Stimulated activated CD8-positive, alpha-beta memory T cell treated with anti-CD3 and anti-CD28 coated beads, Interleukin-2, amount 100 ng/mL, for 1 hour (primary cell): ENCODE results near the gene ILF2.
"Not testable (repeated sequence)": the region's sequence is repeated elsewhere in the genome, so short reads cannot be mapped to it uniquely, and the experiment has no call there.

Source experiments
- DNase-seq, 2 donors: peaks; one replicate each; pipeline ENCODE4 v3.0.0-alpha.2; 2020; ENCODE audit warnings: low read depth in 2 of 2

ILF2 gene

DNA sequence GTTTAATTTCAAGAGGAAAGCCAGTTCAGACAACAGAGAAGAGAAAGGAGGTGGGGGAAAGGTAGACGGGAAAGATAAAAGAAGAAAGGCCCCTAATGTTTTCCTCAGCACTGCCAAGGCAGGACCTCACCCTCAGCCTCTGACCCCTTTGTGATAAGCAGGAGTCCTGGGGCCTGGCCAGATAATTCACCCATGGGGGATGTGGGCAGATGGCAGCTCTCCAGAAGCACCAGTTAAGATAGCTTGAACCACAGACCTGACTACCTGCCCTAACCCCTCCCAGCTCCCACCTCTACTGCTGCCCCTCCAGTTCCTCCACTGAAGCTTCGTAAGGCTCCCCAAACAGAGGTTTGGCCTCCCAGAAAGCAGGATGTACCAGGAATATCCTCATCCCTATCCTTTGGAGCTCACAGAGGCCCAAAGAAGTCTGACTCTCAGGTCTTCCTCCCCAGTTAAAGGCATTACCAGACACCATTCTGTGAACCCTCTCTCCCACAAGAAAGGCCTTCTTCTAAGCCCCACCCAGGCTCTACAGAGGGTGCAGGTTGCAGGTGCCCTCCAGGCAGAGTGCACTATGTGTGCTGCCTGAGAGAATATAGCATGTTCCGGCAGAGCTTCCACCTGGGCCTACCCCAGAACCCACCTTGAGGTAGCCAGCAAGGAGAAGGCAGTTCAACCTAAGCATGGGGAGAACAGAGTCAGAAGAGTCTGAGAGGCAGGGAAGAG lies 21.5 kb downstream of the ILF2 start:
- no peak for DNase-seq

DNA sequence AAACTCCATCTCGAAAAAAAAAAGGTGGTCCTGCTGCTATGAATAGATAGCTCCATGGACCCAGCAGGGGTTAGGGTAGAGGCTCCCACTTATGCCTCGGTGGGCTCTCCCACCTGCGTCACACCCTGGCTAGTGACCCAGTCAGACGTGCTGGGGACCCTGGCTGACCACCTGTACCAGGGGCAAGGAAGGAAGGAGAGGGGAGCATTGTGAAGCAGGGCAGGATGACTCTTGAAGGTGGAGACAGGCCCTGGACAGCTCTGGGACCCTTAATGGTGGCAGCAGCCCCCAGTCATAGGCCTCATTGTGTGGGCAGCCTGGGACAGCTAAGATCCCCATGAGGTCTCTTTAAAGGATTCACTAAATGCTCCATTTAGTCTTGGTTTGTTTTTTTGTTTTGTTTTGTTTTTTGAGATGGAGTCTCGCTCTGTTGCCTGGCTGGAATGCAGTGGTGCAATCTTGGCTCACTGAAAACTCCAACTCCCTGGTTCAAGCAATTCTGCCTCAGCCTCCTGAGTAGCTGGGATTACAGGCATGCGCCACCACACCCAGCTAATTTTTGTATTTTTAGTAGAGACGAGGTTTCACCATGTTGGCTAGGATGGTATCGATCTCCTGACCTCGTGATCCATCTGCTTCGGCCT lies 22.7 kb downstream of the ILF2 start:
- no peak for DNase-seq

DNA sequence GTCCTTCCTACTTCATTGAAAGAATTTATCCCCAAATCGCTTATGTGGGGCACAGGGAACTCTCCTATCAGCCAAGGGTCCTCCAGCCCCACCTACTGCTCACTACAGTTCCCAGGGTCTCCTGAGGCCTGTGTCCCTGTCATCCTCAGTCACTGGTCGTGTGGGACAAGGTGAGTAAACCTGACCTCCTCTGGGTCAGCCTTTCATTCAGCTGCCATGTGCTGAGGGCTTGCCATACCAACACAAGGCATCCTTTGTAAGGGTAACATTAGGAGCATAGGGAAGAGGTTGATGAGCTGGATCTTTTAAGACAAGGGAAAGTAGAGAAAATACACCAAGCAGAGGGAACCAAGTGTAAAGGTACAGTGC lies 23.5 kb downstream of the ILF2 start:
- DNase-seq: no peak

DNA sequence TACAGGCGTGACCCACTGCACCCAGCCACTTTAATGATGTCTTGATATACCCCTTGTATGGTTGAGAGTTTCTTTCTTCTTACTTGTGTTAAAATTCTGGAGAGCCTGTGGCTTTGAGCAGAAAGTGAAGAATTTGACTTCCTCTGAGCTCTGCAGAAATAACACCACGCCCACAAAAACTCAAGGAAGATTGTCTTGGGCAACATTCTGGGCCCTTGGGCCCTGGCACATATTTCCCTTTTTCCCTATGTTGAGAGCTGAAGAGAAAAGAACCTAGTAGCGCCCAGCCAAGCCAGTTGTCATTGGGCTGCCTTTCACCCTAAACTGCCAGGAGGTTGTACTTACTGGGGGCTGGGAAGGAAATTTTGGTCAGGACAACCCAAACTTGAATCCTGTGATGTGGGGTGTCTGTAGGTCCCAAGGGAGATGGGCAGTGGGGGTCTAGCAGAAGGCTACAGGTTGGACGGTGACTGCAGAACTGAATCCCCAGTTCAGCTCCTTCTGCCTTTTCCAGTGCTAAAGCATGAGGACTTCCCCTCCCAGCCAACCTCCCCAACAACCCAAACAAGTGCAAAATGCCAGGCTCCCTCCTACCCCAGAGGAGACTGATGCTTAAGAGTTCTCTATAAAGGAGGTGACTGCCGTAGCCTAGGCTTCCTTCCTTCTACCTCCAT lies 24.0 kb downstream of the ILF2 start:
- DNase-seq: no peak

DNA sequence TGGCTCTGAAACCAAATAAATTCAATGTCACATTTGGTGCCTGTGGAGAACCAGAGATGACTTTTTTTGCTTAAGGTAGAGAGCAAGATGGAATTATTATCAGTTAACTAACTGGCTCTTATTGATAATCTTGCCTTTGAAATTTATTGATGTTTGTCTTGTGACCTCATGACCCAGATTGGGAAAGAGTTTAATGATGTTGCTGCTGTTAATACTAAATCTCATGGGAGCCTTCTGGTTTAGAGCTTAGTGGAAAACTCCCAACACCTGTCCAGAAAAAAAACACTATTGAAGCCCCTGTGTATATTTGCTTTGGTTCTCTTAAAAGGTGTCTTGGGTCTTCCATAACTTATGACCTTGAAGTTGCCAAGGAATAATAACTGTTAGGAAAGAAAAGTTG lies 27.0 kb downstream of the ILF2 start:
- DNase-seq: no peak

DNA sequence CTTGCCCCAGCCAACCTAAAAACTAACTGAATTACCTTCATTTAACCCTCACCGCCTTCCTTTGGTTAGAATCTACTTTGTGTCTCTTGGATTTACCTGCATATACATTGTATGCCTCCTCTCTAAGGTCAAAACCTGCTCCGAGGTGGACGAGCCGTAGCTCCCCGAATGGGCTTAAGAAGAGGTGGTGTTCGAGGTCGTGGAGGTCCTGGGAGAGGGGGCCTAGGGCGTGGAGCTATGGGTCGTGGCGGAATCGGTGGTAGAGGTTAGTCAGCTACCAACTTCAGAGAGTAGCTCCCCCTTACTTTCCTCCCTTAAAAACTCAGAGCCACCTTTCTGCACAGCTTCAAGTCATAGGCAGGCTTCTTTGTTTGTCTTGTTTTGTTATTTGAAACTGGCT lies 27.7 kb downstream of the ILF2 start:
- DNase-seq: no peak

DNA sequence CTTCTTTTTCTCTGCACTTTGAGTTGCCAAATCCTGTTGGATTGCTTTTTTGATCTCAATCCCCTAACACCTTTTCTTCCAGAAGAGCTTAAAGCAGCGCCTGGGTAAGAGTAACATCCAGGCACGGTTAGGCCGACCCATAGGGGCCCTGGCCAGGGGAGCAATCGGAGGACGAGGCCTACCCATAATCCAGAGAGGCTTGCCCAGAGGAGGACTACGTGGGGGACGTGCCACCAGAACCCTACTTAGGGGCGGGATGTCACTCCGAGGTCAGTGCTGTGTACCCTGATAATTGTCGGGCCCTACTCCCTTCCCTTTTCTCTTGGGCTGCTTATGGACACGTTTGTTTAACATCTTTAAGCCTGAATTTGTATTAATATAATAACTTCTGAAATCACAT lies 28.6 kb downstream of the ILF2 start:
- DNase-seq: no peak

DNA sequence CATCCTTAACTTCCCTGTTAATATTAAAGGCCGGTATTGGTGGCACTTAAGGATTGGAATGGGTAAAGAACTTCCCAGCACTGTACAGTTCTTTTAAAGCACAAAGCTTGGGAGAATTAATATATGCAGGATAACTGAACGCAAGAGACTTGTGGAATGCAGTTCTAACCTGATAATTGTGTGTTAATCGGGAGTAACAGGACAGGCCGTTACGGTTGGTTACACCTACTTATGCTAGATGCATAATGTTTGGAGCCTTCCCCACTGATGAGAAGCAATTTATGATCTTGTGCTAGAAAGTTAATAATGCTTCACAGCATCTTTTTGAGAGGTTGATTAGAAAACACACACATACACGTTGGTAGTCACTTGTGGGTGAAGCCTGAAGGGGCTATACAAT lies 29.9 kb downstream of the ILF2 start:
- no peak for DNase-seq

DNA sequence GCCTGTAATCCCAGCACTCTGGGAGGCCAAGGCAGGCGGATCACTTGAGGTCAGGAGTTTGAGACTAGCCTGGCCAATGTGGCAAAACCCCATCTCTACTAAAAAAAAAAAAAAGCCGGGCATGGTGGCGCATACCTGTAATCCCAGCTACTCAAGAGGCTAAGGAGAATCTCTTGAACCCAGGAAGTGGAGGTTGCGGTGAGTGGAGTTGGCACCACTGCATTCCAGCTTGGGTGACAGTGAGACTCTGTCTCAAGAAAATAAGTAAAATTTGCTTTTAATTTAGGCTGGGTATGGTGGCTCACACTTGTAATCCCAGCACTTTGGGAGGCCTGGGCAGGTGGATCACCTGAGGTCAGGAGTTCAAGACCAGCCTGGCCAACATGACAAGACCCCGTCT lies 30.6 kb downstream of the ILF2 start:
- not testable (repeated sequence) for DNase-seq

DNA sequence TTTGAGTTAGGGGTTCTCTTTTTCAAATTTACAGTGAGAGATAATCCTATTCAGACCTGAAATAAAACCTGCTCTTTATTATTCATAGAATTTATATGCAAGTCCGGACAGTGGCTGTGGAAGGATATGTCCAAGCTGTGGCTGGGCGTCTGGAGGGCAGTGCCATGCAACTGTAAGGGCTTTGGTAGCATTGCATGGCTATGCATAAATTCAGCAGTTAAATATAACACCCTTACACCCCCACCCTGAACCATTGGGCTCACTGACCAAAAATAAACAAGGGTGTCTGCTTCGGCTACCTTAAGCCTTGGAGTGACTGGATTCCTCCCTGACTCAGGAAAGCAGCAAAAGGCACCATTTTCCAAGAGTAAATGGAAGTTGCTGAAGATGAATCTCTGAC lies 31.5 kb downstream of the ILF2 start:
- no peak for DNase-seq

DNA sequence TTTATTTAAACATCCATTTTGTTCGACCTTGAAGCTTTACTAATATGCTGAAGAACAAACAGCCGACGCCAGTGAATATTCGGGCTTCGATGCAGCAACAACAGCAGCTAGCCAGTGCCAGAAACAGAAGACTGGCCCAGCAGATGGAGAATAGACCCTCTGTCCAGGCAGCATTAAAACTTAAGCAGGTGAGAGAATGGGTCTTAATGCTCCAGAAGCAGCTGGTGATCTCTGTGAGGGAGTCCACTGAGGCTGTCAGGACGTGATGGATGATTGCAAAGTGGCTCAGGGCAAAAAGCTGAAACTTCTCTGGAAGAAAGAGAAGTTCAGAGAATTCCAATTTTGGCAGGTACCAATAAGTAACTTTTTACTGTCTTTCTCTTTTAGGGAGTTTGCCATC lies 32.5 kb downstream of the ILF2 start:
- no peak for DNase-seq

DNA sequence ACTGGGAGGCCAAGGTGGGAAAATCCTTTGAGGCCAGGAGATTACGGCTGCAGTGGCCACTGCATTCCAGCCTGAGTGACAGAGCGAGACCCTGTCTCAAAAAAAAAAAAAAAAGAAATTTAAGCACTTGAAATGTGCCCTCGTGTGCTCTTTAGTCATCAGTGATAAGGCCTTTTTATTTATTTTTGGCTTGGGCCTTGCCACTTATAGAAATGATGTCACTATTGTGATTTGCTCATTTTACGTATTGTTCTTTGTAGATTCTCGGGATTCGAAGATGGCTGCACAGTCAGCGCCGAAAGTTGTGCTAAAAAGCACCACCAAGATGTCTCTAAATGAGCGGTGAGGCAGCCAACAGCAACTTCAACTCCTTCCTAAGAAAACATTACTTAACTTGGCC lies 34.5 kb downstream of the ILF2 start:
- no peak for DNase-seq

DNA sequence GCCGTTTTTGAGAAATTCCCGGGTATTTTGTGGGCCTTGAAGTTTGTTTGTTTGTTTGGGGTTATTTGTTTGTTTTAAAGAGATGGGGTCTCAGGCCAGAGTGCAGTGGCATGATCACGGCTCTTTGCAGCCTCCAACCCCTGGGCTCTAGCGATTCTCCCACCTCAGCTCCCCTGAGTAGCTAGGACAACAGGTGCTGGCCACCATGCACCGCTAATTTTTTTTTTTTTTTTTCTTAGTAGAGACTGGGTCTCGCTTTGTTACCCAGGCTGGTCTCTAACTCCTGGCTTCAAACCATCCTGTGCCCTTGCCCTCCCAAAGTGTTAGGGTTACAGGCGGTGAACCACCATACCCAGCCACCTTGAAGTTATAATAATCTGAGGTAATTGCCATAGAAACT lies 34.9 kb downstream of the ILF2 start:
- DNase-seq: no peak

DNA sequence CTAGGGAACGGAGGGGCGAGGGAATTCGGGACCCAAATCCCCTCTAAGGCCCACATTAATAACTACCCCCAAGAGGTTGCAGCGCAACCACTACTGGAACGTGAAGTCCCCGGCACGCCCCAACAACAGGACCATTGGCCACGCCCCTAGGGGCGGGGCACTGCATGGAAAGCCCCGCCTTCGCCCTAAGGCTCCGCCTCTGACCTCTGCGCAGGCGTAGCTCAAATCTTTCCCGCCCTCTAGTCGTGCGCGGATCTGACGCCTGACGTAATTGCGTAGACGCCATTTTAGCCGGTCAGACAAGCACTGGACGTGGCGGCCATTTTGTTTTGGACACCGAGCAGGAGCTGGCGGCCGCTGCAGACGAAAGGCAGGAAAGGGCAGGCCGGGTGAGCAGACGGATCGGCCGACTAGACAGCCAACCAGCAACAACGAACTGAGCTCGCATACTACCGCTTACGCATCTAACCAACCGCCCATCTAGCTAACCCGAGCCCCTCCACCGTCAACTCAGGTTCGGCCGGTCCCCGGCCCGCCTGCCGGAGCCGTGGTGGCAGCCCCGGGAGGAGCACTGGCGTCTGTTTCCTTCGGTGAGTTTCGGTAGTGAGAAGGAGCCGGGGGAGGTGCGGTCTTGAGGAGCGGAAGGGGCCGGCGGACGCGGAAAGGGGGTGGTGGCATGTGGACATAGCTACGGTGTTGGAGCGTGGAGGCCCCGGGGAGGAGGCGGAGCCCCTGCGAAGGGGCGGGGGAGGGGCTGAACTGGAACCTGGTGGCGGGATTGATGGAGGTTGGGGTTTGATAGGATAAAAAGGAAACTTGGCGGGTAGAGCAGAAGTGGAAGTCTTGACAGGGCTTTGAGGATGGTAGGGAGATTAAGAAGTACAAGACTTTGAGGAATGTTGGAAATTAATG lies 36.8 kb downstream of the ILF2 start, which contains the start of gene CHTOP:
TSS of gene CHTOP (plus strand) at position 313 of the 912 bp plus-strand sequence. CDS start 2,523 bp downstream, outside the sequence.
- peak; percentile 92 to 94 for DNase-seq

DNA sequence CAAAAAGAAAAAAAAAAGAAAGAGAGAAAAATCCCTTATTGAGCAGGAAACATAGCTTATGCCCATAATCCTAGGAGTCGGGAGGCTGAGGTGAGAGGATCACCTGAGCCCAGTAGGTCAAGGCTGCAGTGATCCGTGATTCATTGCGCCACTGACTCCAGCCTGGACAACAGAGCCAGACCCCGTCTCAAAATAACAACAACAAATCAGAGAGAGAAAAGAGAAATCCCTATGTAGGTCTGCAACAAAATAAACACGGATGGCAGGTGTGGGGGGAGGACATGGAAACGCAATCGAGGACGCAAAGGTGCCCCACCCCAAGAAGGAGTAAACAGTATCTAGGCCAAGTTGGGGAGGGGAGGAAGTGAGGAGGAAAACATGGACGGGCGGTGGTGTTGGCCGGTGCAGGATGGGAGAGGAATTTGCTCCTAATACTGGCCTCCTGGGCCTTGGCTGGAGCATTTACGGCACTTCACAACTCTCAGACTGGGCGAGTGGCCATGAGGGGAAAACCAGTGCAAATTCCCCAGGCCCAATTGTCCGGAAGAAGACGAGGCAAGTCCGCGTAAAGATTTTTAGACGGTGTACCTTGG lies 37.5 kb downstream of the ILF2 start:
- no peak for DNase-seq

DNA sequence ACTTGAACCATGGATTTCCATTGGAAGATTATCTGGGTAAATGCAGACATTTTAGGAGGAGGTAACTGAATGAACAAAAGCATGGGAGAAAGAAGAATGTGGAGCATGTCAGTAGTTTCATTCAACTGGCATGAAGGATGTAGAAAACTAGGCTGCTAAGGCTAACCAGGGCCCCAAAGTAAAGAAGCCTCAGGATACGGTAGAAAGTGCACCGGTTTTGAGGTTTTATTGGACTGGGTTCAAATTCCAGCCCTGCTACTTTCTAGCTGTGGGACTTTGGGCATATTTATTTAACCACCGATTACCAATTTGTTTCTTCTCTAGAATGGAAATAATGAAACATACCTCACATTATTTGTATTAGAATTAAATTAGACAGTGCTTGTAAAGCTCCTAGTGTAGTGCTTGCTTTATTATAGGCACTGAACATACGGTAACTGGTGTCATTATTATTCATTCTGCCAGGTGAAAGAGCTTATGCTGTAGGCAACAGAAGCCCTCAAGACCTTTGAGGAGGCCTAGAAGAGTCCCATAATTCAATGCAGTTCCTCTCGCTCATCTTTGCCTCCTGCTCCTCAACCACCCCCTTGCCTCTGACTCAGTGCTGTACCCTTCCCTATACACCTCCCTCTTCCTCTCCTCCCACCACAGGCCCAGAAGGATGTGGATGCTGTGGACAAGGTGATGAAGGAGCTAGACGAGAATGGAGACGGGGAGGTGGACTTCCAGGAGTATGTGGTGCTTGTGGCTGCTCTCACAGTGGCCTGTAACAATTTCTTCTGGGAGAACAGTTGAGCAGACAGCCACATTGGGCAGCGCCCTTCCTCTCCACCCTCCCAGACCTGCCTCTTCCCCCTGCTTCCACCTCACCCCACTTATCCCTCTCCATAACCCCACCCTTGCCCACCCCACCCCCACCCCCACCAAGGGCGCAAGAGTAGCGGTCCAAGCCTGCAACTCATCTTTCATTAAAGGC lies 39.5 kb downstream of the ILF2 start:
- no peak for DNase-seq

DNA sequence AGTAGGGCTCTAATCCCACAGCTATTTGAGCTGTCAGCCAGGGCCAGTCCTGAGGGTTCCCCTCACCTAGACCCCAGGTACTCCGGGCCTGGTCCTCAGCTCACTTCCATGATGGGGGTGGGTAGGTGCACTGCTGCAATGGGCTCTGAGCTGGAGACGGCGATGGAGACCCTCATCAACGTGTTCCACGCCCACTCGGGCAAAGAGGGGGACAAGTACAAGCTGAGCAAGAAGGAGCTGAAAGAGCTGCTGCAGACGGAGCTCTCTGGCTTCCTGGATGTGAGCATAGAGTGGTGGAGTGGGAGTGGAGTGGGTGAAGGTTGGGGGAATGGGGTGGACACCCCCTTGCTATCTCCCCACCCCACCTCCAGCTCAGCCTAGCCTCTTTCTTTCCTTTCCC lies 40.4 kb downstream of the ILF2 start:
- no peak for DNase-seq

DNA sequence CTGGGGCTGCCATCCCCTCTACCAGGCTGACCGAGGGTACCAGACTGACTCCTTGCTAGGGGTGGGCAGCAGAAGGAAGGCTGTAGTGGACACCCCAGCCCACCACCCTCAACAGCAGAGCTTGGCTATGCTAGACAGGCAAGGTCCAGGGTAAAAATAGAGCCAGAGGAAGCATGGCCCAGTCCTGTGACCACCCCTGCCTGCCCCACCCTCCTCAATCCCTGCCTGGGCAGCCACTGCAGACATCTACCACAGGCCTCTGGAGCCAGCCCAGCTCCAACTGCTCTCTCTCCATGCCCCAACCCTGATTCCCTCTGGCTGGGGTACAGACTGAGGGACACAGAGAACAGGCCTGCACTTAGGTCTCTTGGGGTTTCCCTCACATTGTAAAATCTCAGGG lies 40.8 kb downstream of the ILF2 start:
- DNase-seq: no peak

DNA sequence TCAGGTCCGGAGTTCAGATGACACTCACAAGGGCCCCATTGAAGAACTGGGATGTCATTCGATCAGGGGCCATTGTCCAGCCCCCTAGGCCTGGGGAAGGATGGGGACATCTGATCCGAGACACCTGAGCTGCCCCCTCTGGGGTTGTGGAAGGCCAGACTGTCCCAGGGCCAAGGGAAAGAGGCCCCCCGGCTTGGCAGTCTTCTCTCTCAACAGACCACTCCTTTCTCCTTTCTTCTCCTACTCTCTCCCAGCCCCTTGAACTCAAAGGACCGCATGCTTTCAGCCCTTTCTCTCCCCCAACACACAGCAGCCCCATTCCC lies 41.5 kb downstream of the ILF2 start:
- no peak for DNase-seq

DNA sequence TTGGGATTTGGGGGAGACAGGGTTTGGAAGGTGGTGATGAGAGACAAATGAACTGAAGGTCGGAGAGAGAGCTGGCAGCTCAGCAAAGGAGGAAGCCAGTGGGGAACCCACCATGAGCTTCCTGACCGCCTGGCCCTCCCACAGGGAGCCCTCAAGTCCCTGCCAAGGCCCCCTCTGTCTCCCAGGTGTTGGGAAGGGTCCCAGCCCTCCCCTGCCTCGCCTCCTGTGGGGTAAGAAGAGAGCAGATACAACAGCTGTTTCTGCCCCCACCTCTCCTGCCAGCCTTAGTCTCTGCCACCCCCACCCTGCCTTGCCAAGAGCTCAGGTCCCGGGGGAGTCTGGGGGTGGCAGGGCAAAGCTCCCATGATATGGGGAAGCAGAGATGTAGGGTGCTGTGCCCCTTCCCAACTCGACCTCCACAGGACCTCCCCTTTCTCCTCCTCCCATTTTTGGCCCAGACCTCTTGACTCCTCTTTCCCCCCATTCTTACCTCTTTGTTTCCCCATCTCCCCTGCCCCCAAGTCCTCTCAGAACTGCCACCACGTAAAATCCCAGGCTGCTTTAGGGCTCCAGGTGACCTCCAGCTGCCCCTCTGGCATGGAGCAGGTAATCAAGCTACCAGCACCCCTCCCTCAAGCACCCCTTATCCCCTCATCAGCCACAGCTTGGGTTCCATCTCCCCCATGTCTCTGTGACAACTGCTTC lies 42.0 kb downstream of the ILF2 start:
- no peak for DNase-seq
